WTC11 (cell line): Measurements from ENCODE around the gene SLC38A8. TPM values are rescaled to one million over a fixed set of nuclear protein-coding genes. Genes with fewer than 3 reads are reported as not detected.

ENCODE experiments used
- ATAC-seq: fragments of 200-7000 bp; cut with Tn5 transposase; 2 replicates; pipeline ENCODE4 v1.10.0; 2021; ENCODE audit warnings: mild to moderate bottlenecking, moderate library complexity
- CTCF ChIA-PET: fragments of 300-600 bp; sonication (Branson Sonifier 250); formaldehyde crosslinking; loops from one replicate; lab custom pipeline; 2021; ENCODE audit warnings: antibody characterized with exemption; lab: Charles Lee
- POLR2A ChIA-PET: fragments of 350-600 bp; sonication (Branson Sonifier 250); formaldehyde crosslinking; loops from one replicate; lab custom pipeline; 2021; ENCODE audit warnings: antibody characterized with exemption; lab: Charles Lee
- DNase-seq: peaks from one replicate; pipeline ENCODE4 v3.0.0; 2021; ENCODE audit warnings: low spot score
- H3K27ac Mint-ChIP-seq: 2 replicates; pipeline ENCODE4 v1.8.0; 2021; ENCODE audit warnings: mixed read lengths
- H3K27me3 Mint-ChIP-seq: 2 replicates; pipeline ENCODE4 v1.8.0; 2021; ENCODE audit warnings: low read depth, mild to moderate bottlenecking, moderate library complexity, mixed read lengths
- H3K36me3 Mint-ChIP-seq: 2 replicates; pipeline ENCODE4 v1.8.0; 2021; ENCODE audit warnings: mixed read lengths
- H3K4me1 Mint-ChIP-seq: 2 replicates; pipeline ENCODE4 v1.8.0; 2022; ENCODE audit warnings: mixed read lengths
- H3K4me3 Mint-ChIP-seq: 2 replicates; pipeline ENCODE4 v1.8.0; 2021; ENCODE audit warnings: mild to moderate bottlenecking, moderate library complexity, mixed read lengths
- H3K9me3 Mint-ChIP-seq: 2 replicates; pipeline ENCODE4 v1.8.0; 2021; ENCODE audit warnings: mixed read lengths
- ATF2 ChIP-seq: sonication (generic); formaldehyde crosslinking; IDR thresholded peaks from 2 replicates; pipeline ENCODE4 v1.8.1; 2022; ENCODE audit warnings: low read depth, missing genetic modification reagents, borderline replicate concordance
- CREM ChIP-seq: sonication (generic); formaldehyde crosslinking; IDR thresholded peaks from 2 replicates; pipeline ENCODE4 v1.8.1; 2022; ENCODE audit warnings: mild to moderate bottlenecking, missing genetic modification reagents, moderate library complexity
- EMX1 ChIP-seq: fragments of 250-450 bp; sonication (Bioruptor Pico); IDR thresholded peaks from 2 replicates; pipeline ENCODE4 v1.8.0; 2021; ENCODE audit warnings: mild to moderate bottlenecking
- ESRRA ChIP-seq: sonication (generic); formaldehyde crosslinking; IDR thresholded peaks from 2 replicates; pipeline ENCODE4 v1.8.1; 2022; ENCODE audit warnings: mild to moderate bottlenecking, missing genetic modification reagents, borderline replicate concordance
- MLX ChIP-seq: sonication (generic); formaldehyde crosslinking; IDR thresholded peaks from 2 replicates; pipeline ENCODE4 v1.8.1; 2023; ENCODE audit warnings: mild to moderate bottlenecking, missing genetic modification reagents, moderate library complexity
- MYBL2 ChIP-seq: sonication (generic); formaldehyde crosslinking; IDR thresholded peaks from 2 replicates; pipeline ENCODE4 v1.8.1; 2023; ENCODE audit warnings: mild to moderate bottlenecking, moderate library complexity, missing genetic modification reagents
- PREB ChIP-seq: sonication (generic); formaldehyde crosslinking; IDR thresholded peaks from 2 replicates; pipeline ENCODE4 v1.8.1; 2022; ENCODE audit warnings: mild to moderate bottlenecking, missing genetic modification reagents, moderate library complexity, borderline replicate concordance
- RELA ChIP-seq: sonication (generic); formaldehyde crosslinking; IDR thresholded peaks from 2 replicates; pipeline ENCODE4 v1.8.1; 2022; ENCODE audit warnings: missing genetic modification reagents, mild to moderate bottlenecking, borderline replicate concordance
- RORB ChIP-seq: fragments of 250-450 bp; sonication (Bioruptor Pico); IDR thresholded peaks from 2 replicates; pipeline ENCODE4 v1.9.0; 2021; ENCODE audit warnings: mild to moderate bottlenecking
- SP1 ChIP-seq: sonication (generic); formaldehyde crosslinking; conservative IDR thresholded peaks from 2 replicates; pipeline ENCODE4 v1.8.1; 2022; ENCODE audit warnings: missing genetic modification reagents
- ZMAT4 ChIP-seq: fragments of 250-450 bp; sonication (Bioruptor Pico); IDR thresholded peaks from 2 replicates; pipeline ENCODE4 v1.9.0; 2021; ENCODE audit warnings: mild to moderate bottlenecking
- ZNF121 ChIP-seq: sonication (generic); formaldehyde crosslinking; IDR thresholded peaks from 2 replicates; pipeline ENCODE4 v1.8.0; 2023; ENCODE audit warnings: missing genetic modification reagents
- ZNF232 ChIP-seq: sonication (generic); formaldehyde crosslinking; IDR thresholded peaks from 2 replicates; pipeline ENCODE4 v1.8.0; 2022; ENCODE audit warnings: mild to moderate bottlenecking, missing genetic modification reagents
- ZNF396 ChIP-seq: fragments of 250-450 bp; sonication (Bioruptor Pico); IDR thresholded peaks from 2 replicates; pipeline ENCODE4 v1.8.0; 2021; ENCODE audit warnings: mild to moderate bottlenecking, moderate library complexity, borderline replicate concordance
- ZNF423 ChIP-seq: fragments of 250-450 bp; sonication (Bioruptor Pico); IDR thresholded peaks from 2 replicates; pipeline ENCODE4 v2.1.2; 2022; ENCODE audit warnings: mild to moderate bottlenecking, moderate library complexity
- ZNF671 ChIP-seq: fragments of 250-450 bp; sonication (Bioruptor Pico); IDR thresholded peaks from 2 replicates; pipeline ENCODE4 v1.8.0; 2021; ENCODE audit warnings: mild to moderate bottlenecking
- total RNA-seq: library from RNA; stranded (reverse); gene quantifications from 3 replicates; pipeline ENCODE4 v1.2.3, GENCODE V29; 2021
- TF ChIP-seq, protein P1 (sequence below): sonication (generic); formaldehyde crosslinking; IDR thresholded peaks from 2 replicates; pipeline ENCODE4 v1.8.1; 2023; ENCODE audit warnings: mild to moderate bottlenecking, missing genetic modification reagents, moderate library complexity
- TF ChIP-seq, protein P2 (sequence below): fragments of 250-450 bp; sonication (Bioruptor Pico); IDR thresholded peaks from 2 replicates; pipeline ENCODE4 v1.9.0; 2021; ENCODE audit warnings: mild to moderate bottlenecking, borderline replicate concordance

SLC38A8 gene
- total RNA-seq, 1 experiment from 2014 or later, result not detected

GRCh38 chr16:84088695-84089395 lies 46.2 kb upstream of the SLC38A8 start (continued):
- TF ChIP-seq ZNF423 (no peak), EMX1 (CRISPR knock-in tag) (no peak), RORB (CRISPR knock-in tag) (no peak), ESRRA (CRISPR knock-in tag) (no peak), CREM (CRISPR knock-in tag) (no peak)
- TF ChIP-seq, protein P1, sequence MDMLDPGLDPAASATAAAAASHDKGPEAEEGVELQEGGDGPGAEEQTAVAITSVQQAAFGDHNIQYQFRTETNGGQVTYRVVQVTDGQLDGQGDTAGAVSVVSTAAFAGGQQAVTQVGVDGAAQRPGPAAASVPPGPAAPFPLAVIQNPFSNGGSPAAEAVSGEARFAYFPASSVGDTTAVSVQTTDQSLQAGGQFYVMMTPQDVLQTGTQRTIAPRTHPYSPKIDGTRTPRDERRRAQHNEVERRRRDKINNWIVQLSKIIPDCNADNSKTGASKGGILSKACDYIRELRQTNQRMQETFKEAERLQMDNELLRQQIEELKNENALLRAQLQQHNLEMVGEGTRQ (CRISPR knock-in tag), result no peak
- TF ChIP-seq, protein P2, sequence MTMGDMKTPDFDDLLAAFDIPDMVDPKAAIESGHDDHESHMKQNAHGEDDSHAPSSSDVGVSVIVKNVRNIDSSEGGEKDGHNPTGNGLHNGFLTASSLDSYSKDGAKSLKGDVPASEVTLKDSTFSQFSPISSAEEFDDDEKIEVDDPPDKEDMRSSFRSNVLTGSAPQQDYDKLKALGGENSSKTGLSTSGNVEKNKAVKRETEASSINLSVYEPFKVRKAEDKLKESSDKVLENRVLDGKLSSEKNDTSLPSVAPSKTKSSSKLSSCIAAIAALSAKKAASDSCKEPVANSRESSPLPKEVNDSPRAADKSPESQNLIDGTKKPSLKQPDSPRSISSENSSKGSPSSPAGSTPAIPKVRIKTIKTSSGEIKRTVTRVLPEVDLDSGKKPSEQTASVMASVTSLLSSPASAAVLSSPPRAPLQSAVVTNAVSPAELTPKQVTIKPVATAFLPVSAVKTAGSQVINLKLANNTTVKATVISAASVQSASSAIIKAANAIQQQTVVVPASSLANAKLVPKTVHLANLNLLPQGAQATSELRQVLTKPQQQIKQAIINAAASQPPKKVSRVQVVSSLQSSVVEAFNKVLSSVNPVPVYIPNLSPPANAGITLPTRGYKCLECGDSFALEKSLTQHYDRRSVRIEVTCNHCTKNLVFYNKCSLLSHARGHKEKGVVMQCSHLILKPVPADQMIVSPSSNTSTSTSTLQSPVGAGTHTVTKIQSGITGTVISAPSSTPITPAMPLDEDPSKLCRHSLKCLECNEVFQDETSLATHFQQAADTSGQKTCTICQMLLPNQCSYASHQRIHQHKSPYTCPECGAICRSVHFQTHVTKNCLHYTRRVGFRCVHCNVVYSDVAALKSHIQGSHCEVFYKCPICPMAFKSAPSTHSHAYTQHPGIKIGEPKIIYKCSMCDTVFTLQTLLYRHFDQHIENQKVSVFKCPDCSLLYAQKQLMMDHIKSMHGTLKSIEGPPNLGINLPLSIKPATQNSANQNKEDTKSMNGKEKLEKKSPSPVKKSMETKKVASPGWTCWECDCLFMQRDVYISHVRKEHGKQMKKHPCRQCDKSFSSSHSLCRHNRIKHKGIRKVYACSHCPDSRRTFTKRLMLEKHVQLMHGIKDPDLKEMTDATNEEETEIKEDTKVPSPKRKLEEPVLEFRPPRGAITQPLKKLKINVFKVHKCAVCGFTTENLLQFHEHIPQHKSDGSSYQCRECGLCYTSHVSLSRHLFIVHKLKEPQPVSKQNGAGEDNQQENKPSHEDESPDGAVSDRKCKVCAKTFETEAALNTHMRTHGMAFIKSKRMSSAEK (CRISPR knock-in tag), result no peak

DNA sequence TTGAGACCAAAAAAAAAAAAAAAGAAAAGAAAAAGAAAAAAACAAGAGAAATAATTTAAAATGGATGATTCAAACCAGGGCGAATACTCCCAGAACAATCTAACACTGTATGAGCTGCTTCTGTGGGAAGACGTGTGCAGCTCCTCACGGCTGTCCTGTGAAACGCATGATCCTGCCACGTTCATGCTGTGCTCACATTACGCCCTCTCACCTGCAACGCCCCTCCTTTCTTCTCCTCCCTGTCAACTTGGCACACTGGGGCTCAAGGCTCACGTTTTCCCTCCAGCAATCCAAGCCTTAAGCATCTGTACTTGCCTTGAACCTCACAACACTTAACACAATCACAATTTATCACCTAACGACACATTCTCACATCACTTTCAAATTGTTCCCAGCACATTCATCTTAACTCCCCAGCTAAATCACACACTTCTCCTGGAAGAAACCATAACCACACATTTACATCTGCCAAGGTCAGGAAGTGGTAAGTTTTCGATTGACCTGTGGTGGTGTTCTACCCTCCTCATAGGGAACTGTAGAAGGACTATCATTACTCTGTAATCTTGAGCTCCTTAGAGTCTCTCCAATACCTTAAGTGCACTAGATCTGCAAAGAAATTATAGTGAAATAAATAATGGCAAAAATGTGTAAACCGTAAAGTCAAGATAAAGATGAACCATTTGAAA lies 45.0 kb upstream of the SLC38A8 start:
- ChIA-PET POLR2A (no interaction called here), CTCF (interaction anchor here (1.3 to 4.3 kb wide), 2 partner anchors 73 to 99 kb away, joined by 3 to 28 read pairs; partner anchors contain the start of gene TAF1C)
- peaks cover 52% of the 10 kb centered on the region for H3K36me3 Mint-ChIP-seq
- no peaks in the 10 kb centered on the region for H3K4me1 Mint-ChIP-seq
- no peaks in the 10 kb centered on the region for H3K27me3 Mint-ChIP-seq
- ATAC-seq (no peak), DNase-seq (no peak)
- no peaks in the 10 kb centered on the region for H3K9me3 Mint-ChIP-seq
- H3K27ac Mint-ChIP-seq, result peak overlapping the region; percentile 44
- no peak overlapping the region for H3K4me3 Mint-ChIP-seq
- TF ChIP-seq RELA (no peak), PREB (CRISPR knock-in tag) (no peak), ZNF396 (CRISPR knock-in tag) (no peak), MYBL2 (CRISPR knock-in tag) (no peak)

DNA sequence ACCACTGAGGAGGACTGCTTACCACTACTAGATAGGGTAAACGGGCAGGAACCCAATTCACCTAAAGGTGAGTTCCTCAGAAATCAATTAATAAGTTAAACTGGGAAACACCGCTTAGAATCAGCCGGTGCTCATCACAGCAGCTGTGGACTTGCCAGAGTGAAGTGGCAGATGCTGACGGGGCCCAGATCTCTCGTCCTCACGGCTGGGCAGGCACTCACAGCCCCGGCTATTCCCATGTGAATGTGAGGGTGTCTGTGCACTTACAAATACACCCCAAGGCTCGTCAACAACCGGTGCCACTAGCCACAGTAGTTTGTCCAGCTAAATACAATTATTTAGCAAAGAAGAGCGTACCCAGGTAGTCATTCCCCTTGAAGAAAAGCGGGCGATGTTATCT lies 44.4 kb upstream of the SLC38A8 start:
- no peak for TF ChIP-seq ESRRA (CRISPR knock-in tag)
- TF ChIP-seq ZNF121, result no peak
- no peak for TF ChIP-seq MLX (CRISPR knock-in tag)
- no peak for TF ChIP-seq ZNF396 (CRISPR knock-in tag)
- no peak for TF ChIP-seq ZNF232
- no peak for TF ChIP-seq SP1 (CRISPR knock-in tag)
- no peak for TF ChIP-seq ATF2
- no peak for TF ChIP-seq ZNF671 (CRISPR knock-in tag)
- TF ChIP-seq ZMAT4, result no peak
- H3K4me1 Mint-ChIP-seq, result no peaks in the 10 kb centered on the region
- no peak for DNase-seq
- no peak for ATAC-seq
- peaks cover 51% of the 10 kb centered on the region for H3K36me3 Mint-ChIP-seq
- H3K27ac Mint-ChIP-seq, result no peak overlapping the region
- H3K4me3 Mint-ChIP-seq, result no peak overlapping the region
- no peaks in the 10 kb centered on the region for H3K27me3 Mint-ChIP-seq
- H3K9me3 Mint-ChIP-seq, result no peaks in the 10 kb centered on the region
- ChIA-PET POLR2A (no interaction called here), CTCF (interaction anchor here (1.3 to 4.3 kb wide), 2 partner anchors 73 to 100 kb away, joined by 3 to 28 read pairs; partner anchors contain the start of gene TAF1C)
